CMK (cell line): ENCODE measurements around the gene GBGT1.

ENCODE experiments used
- DNase-seq: peaks from one replicate; pipeline ENCODE4 v3.0.0-alpha.2; 2010; ENCODE audit warnings: low read depth

Gene GBGT1

DNA sequence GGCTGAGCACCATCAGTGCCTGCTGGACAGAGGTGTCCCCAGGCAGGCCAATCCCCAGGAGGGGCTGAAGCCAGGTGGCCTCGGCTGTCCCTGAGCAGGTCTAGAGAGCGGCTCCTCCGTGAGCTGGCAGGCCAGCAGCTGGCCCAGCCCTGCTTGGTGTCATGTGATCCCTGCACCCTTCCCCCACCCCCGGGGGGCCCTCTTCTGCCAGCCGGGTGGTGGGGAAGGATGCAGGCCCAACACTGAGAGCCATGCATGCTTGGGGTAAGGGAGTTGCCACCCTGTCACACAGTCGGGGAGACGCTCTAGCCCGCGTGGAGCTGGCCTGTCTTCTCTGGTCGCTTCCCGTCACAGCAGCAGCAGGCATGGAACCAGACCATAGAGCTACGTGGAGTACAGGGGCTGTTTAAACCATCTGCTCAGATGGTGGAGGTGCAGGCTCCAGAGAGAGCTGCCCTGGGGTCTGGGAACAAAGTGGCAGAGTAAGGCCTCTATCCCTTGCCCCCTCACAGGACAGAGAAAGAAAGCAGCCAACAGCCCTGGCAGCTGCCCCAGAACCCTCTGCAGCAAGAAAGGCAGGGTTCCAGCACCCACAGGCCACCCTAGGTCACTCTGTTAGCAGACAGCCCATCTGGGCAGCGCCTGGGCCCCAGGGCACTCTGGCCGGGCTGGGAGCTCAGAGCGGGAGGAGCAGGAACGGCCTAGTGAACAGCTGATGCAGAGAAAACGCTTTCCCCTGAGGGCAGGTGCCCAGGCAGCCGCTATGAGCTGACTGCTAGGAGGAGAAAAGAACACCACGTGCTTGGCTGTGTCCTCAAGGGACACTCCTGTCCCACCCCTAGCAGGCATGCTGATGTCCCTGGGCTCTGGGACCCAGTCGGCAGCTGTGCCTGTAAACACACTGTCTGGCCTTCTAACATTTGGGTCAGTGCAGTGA lies 49.5 kb downstream of the GBGT1 start:
- DNase-seq = no peak

GRCh38 chr9:133113163-133113948 lies 50.4 kb downstream of the GBGT1 start:
- DNase-seq = no peak

DNA sequence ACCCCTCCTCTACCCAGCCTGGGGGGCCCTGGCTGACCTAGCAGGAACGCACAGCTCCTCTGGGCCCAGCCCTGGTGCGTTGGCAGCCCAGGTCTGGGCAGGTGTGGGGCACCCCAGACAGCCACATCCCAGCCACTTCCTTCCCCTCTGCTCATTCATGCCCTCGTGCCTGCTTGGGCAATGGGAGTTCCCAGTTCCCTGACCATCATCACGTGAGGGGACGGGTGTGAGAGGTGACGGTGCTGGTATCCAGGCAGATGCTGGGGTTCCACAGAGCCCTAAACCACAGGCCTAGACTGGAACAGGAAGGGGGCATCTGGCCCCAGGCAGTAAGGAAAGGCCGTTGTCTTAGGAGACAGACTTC lies 51.1 kb downstream of the GBGT1 start:
- no peak for DNase-seq

GRCh38 chr9:133111808-133112662 lies 51.7 kb downstream of the GBGT1 start:
- DNase-seq = no peak

GRCh38 chr9:133109931-133110650 lies 53.6 kb downstream of the GBGT1 start:
- DNase-seq = no peak

- no peak for DNase-seq
Observed at GRCh38 chr9:133108794-133109641, 54.7 kb downstream of the GBGT1 start.

- DNase-seq = no peak
Observed at GRCh38 chr9:133107961-133108793, 55.5 kb downstream of the GBGT1 start.

DNA sequence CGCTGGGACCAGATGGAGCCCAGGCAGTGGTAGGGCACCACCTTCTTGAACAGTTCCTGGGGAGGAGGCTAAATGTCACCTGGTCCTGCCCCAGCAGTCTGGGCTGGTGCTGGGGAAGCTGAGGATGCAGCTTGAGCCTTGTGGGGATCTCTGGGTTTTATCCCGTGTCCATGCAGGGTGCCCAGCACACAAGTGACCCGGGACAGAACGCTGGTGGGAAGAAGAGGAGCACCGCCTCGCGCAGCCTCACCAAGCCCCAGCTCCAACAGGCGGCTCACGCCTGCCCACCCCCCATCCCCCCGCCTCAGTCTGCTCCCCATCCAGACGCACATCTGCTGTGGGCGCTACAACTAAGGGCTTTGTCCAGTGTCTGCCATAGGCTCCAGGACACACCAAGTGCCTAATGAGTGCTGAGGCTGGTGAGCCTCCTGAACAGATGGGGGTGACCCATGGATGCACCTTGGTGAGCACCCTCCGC lies 56.4 kb downstream of the GBGT1 start:
- no peak for DNase-seq

DNA sequence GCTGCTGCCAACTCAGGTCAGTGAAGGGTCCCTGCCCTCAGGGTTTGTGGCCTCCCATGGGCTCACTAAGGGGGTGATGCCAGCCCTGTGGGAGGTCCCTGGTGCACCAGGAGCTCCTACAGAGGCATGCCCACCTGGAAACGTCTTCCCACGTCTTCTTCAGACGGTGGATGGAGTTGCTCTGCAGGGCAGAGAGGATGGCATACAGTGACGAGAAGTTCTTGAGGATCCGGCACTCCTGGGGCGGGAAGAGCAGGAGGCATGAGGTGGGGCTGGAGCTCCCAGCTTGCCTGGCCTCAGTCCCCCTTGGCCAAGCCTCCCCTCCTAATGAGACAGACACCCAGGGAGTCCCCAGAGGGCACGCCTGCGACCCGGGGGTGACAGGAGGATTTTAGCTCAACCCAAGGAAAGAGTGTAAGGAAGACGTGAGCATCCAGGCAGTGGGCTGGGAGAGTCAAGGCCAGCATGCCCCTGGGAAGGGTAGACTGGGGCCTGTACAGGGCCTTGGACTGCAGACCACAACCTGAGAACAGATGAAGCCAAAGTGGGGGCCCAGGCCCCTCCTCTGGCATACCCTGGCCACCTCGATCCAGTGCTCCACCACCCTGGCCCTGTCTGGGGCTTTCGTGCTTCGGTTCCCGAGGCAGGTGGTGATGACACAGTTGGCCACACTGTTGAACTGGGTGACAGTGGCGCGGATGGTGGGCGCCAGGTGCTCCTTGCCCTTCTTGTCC lies 57.0 kb downstream of the GBGT1 start:
- DNase-seq = no peak

- no peak for DNase-seq
Observed at GRCh38 chr9:133105461-133105770, 58.3 kb downstream of the GBGT1 start.

GRCh38 chr9:133104718-133105460 lies 58.8 kb downstream of the GBGT1 start:
- no peak for DNase-seq

- no peak for DNase-seq
Observed at GRCh38 chr9:133103987-133104505, 59.7 kb downstream of the GBGT1 start.

- DNase-seq = no peak
Observed at GRCh38 chr9:133103183-133103986, 60.3 kb downstream of the GBGT1 start.
